HG03135 (cell line): ENCODE data around the gene LHFPL5.

Source experiments
- ATAC-seq: cut with Tn5 transposase; IDR thresholded peaks from one replicate; pipeline ENCODE4 v1.9.1; 2021; ENCODE audit warnings: mild to moderate bottlenecking, moderate library complexity; ENCODE audit not compliant: unreplicated experiment

The LHFPL5 gene

DNA sequence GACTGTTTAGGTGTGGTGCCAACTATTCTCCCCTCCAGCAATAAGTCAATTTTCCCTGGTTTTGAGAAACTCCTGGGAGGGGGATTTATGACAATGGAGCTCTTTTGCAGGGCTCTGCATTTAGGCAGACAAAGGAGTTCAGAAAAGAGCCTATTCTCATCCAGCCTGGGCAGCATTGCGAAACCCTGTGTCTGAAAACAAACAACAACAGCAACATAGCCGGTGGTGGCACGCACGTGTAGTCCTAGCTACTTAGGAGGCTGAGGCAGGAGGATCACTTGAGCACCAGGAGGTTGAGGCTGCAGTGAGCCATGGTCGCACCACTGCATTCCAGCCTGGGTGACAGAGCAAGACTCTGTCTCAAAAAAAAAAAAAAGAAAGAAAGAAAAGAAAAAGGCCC, 14.5 kb upstream of the LHFPL5 start:
- ATAC-seq: no peak

DNA sequence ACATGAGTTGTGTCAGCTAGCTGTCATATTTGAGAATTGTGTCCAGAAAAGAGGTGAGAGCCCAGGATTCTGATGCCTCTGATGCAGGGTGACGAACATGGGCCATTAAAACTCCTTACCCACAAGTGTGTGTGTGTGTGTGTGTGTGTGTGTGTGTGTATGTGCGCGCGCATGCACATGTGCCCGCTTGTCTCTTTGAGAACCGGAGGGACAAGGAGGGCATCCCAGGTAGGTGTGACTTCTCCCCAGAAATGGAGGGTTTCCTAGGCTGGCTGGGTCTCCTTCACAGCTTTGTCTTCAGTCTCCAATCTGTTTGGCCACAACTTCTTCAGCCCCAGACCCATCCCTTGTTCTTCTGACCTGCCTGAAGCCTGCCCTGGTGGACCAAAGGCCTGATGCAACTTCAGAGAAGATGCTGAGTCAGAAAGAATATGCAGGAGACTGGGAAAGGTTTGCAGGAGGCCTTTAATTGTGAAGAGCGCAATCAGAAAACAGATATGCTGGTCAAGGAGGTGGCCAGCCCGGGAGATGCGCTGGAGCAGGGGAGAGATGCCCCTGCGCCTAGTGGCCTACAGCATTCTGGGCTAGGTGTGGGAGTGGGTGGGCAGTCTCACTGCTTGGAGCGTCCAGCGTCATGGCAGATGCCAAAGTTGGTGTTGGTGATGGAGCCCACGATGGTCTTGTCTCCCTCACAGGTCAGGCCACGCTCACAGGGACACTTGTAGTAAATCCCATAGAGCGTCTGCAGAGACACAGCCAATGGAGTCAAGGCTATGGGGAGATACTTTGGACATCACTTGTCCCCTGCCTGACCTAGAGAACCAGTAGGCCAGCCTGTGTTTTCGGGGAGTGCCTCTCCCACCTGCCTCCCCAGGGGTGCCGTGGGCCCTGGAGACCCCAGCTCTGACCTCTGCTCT, 10.4 kb upstream of the LHFPL5 start:
- ATAC-seq: no peak

DNA sequence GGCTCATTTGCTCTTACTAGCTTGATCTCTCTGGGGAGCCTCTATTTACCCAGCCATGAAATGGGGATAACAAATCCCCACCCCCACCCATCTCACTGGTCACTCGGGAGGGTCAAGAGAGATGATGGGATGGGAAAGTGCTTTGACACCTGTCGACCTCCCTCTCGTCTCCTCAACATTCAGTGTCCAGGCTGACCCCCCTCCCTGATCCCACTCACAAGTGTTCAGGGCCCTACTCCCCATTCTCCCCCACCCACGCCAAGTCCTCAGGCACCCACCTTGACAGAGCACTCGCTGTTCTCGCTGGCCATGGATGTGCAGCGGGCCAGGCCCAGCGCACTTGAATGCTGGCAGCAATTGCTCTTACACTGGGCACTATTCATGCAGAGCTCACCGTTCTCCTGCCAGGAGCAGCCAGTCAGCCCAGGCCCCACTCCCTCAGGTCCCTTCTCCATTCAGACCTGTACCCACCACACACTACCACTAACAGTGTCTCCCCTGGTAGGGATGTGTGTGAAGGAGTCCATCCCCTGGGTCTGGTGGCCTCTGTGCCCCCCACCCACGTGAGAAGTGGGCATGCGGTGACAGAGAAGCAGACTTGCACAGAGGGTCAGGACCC, 9.6 kb upstream of the LHFPL5 start:
- no peak for ATAC-seq

DNA sequence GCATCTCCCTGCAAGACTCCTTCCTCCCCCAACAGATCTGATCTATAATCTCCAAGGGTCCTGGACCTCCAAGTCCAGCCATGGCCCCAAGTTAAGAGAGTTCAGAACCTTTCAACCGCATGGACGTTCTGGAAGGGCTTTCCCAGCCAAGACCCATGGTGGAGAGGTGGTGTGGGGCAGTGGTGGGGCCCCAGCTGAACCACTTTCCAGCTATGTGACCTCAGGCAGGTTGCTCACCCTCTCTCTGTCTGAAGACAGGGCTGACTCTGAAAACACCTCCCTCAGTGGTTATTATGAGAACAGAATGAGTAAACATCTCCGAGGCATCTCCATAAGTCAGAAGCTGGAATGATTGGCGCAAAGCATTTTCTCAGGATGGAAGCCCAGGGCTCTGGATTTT, 8.9 kb upstream of the LHFPL5 start:
- ATAC-seq: no peak

- ATAC-seq: no peak
Measured at GRCh38 chr6:35797837-35798526, 7.2 kb upstream of the LHFPL5 start.

- ATAC-seq: no peak
Measured at GRCh38 chr6:35798706-35799105, 6.4 kb upstream of the LHFPL5 start.

- no peak for ATAC-seq
Measured at GRCh38 chr6:35801148-35801547, 4.0 kb upstream of the LHFPL5 start.

- ATAC-seq: no peak
Measured at GRCh38 chr6:35808688-35809087, 3.5 kb downstream of the LHFPL5 start.

DNA sequence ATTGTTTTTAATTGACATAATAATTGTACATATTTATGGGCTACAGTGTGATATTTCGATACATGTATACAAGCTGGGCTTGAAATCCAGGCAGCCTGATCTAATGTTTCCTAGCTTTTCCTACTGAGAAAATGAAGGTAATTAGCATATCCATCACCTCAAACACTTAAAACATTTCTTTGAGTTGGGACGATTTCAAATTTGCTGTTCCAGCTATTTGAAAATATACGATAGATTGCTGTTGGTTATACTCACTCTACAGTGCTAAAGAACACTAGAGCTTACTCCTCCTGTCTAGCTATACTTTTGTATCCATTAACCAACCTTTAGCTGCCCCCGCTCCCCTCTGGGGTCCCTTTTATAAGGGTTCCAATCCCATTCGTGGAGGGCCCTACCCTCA, 4.7 kb downstream of the LHFPL5 start:
- no peak for ATAC-seq

- no peak for ATAC-seq
Measured at GRCh38 chr6:35810971-35811698, 6.0 kb downstream of the LHFPL5 start.

GRCh38 chr6:35811699-35811995, 6.5 kb downstream of the LHFPL5 start:
- ATAC-seq: no peak

GRCh38 chr6:35817515-35817914, 12.4 kb downstream of the LHFPL5 start:
- ATAC-seq: no peak

- ATAC-seq: no peak
Measured at GRCh38 chr6:35823601-35824000, 18.4 kb downstream of the LHFPL5 start.

GRCh38 chr6:35824552-35825192, 19.5 kb downstream of the LHFPL5 start:
- no peak for ATAC-seq

- ATAC-seq: no peak
Measured at GRCh38 chr6:35829306-35829705, 24.2 kb downstream of the LHFPL5 start.

DNA sequence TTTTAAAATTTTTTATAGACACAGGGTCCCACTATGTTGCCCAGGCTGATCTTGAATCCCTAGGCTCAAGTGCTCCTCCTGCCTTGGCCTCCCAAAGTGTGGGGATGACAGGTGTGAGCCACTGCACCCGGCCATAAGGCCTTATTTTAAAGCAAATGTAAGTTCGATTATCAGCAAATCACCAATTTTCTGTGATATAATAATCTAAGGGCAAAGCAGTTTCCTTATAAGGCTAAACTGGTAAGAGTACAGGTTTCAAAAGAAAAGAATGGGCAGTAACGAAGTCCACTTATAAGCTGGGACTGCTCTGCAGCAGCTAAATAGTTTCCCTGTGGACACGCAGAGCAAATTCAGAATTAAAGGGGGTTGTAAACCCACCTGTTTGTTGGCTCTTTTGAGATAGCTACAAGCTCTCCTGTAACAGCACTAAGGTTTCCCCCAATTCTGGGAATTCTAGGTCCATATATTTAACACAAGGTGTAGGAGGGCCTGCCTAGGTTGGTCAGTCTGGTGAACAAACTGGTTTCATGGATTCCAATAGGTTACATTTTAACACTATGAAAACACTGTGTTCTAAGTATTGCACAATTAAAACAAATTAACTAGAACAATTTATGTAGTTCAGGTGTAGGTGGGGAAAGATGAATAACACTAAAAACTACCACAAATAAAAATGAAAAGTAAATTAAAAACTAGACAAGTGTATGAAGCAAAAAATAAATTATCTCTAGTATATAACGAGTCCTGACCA, 26.3 kb downstream of the LHFPL5 start:
- ATAC-seq: no peak

DNA sequence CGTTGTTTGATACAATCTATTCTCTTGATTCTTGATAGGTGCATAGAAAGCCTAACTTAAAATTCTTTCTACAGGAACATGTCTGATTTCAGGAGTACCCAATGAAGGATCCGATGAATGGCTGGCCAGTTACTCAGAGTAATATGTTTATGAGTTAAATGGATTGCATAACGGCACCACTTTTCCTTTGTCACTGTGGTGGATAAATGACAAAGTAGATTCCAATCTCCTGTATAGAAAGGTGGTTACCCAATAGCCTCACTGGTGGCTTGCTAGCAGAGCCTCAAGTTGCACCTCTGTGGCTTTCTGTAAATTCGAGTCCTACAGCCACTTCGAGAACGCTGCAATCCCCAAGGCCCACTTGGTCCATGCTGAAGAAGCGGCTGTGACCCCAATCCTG, 28.4 kb downstream of the LHFPL5 start:
- no peak for ATAC-seq

DNA sequence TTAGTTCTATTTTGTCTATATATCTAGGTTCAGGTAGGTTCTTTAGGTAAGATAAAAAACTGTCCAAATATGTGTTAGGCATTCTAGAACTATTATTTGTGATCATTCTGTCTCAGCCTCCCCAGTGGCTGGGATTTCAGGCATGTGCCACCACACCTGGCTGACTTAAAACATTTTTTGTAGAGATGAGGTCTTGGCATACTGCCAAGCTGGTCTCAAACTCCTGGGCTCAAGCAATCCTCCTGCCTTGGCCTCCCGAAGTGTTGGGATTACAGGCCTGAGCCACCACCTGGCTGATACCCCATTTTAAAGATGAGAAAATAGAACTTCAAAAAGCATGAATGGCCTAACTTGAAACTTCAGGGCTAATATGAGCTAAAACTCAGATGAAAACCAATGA, 33.9 kb downstream of the LHFPL5 start:
- no peak for ATAC-seq

DNA sequence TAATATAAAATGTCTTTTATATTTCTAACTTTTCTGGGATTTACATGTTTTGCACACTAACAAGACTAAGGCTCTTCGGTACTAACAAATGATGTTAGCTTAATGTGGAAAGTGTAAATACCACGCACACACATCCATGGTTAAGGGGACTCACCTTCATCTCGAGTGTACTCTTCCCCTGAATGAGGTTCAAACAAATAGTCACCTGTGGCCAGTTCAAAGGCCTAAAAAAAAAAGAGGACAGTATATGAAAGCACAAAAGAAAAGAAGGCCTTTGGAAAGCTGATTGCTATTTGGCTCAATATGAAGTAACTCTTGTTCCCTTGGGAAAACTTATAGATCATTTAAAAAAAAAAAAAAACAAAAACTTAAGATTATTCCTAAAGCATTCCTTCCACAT, 37.2 kb downstream of the LHFPL5 start:
- ATAC-seq: no peak

DNA sequence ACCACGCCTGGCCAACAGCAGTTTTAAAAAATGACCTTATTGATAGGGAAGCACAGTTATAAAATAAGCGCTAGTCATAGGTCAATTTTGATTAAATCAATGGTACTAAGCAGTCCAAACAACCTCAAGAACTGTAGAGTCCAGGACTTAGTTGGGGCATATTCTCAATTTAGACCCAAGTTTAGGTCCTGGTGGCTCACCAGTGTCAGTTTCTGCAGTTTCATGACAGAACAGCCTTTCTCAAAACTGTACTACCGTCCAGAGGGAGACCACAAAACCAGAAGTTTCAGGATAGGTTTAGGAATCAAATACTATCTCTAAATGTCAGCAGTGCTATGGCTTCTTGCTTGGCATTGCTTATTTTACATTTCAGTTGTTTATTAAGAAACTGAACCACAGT, 39.1 kb downstream of the LHFPL5 start:
- ATAC-seq: no peak
